ENCODE results near the gene CADM2.

Gene CADM2

GRCh38 chr3:85576697-85577200, 618.0 kb downstream of the CADM2 start:
- no peak for DNase-seq

- DNase-seq, result no peak
Observed at GRCh38 chr3:85584779-85585356, 626.1 kb downstream of the CADM2 start.

GRCh38 chr3:85586018-85586417, 627.2 kb downstream of the CADM2 start:
- no peak for DNase-seq

GRCh38 chr3:85589145-85589544, 630.4 kb downstream of the CADM2 start:
- DNase-seq, result no peak

- no peak for DNase-seq
Observed at GRCh38 chr3:85591451-85591850, 632.7 kb downstream of the CADM2 start.

- no peak for DNase-seq
Observed at GRCh38 chr3:85592256-85592655, 633.5 kb downstream of the CADM2 start.

- no peak for DNase-seq
Observed at GRCh38 chr3:85594676-85595075, 635.9 kb downstream of the CADM2 start.

- no peak for DNase-seq
Observed at GRCh38 chr3:85603378-85603777, 644.6 kb downstream of the CADM2 start.

- DNase-seq, result no peak
Observed at GRCh38 chr3:85604641-85605040, 645.9 kb downstream of the CADM2 start.

- no peak for DNase-seq
Observed at GRCh38 chr3:85605066-85605465, 646.3 kb downstream of the CADM2 start.

- DNase-seq, result no peak
Observed at GRCh38 chr3:85626662-85627061, 667.9 kb downstream of the CADM2 start.

- DNase-seq, result no peak
Observed at GRCh38 chr3:85627932-85628331, 669.1 kb downstream of the CADM2 start.

- no peak for DNase-seq
Observed at GRCh38 chr3:85631070-85631469, 672.3 kb downstream of the CADM2 start.

- DNase-seq, result no peak
Observed at GRCh38 chr3:85632921-85633320, 674.1 kb downstream of the CADM2 start.

- DNase-seq, result no peak
Observed at GRCh38 chr3:85652360-85652759, 693.6 kb downstream of the CADM2 start.

GRCh38 chr3:85660451-85660850, 701.7 kb downstream of the CADM2 start:
- no peak for DNase-seq

GRCh38 chr3:85662462-85662861, 703.7 kb downstream of the CADM2 start:
- no peak for DNase-seq

GRCh38 chr3:85667744-85668143, 709.0 kb downstream of the CADM2 start:
- no peak for DNase-seq

- DNase-seq, result no peak
Observed at GRCh38 chr3:85670634-85671205, 711.9 kb downstream of the CADM2 start.

- DNase-seq, result no peak
Observed at GRCh38 chr3:85672761-85673160, 714.0 kb downstream of the CADM2 start.

GRCh38 chr3:85678713-85679112, 719.9 kb downstream of the CADM2 start:
- no peak for DNase-seq

GRCh38 chr3:85681906-85682305, 723.1 kb downstream of the CADM2 start:
- DNase-seq, result no peak

GRCh38 chr3:85691196-85691595, 732.4 kb downstream of the CADM2 start:
- no peak for DNase-seq

- DNase-seq, result no peak
Observed at GRCh38 chr3:85697156-85697555, 738.4 kb downstream of the CADM2 start.

- no peak for DNase-seq
Observed at GRCh38 chr3:85706130-85706529, 747.3 kb downstream of the CADM2 start.
